GM23338 (cell line): ENCODE measurements around the gene SLC4A8. TPM values are rescaled to one million over a fixed set of nuclear protein-coding genes. Genes with fewer than 3 reads are reported as not detected.
A peak's percentile ranks its signal among the peaks of the same experiment; 100 is the strongest.

Experiments used
- ATAC-seq: fragments of 200-7000 bp; cut with Tn5 transposase; 3 replicates; pipeline ENCODE4 v1.9.1; 2020
- DNase-seq: peaks from one replicate; pipeline ENCODE4 v3.0.0-alpha.2; 2015; ENCODE audit warnings: low spot score
- H2AFZ ChIP-seq: fragments of 200-600 bp; sonication (generic); 2 replicates; pipeline ENCODE4 v1.8.0; 2016; ENCODE audit warnings: antibody characterized with exemption, mild to moderate bottlenecking, moderate library complexity
- H3F3A ChIP-seq: fragments of 200-600 bp; sonication (generic); replicated peaks from 2 replicates; pipeline ENCODE4 v1.8.0; 2017; ENCODE audit warnings: antibody characterized with exemption, mixed run types, low read depth
- H3K27ac ChIP-seq: fragments of 200-600 bp; sonication (generic); 2 replicates; pipeline ENCODE4 v1.6.1; 2016; ENCODE audit warnings: low read depth
- H3K27me3 ChIP-seq: fragments of 200-600 bp; sonication (generic); 2 replicates; pipeline ENCODE4 v1.8.0; 2016; ENCODE audit warnings: mild to moderate bottlenecking, mixed run types, moderate library complexity; ENCODE audit not compliant: insufficient read depth
- H3K36me3 ChIP-seq: fragments of 200-600 bp; sonication (generic); 2 replicates; pipeline ENCODE4 v1.8.0; 2016; ENCODE audit warnings: mild to moderate bottlenecking; ENCODE audit not compliant: insufficient read depth
- H3K4me1 ChIP-seq: fragments of 200-600 bp; sonication (generic); 2 replicates; pipeline ENCODE4 v1.8.0; 2016; ENCODE audit warnings: mild to moderate bottlenecking, moderate library complexity; ENCODE audit not compliant: insufficient read depth
- H3K4me2 ChIP-seq: fragments of 200-600 bp; sonication (generic); 2 replicates; pipeline ENCODE4 v1.7.1; 2017; ENCODE audit warnings: mixed run types
- H3K4me3 ChIP-seq: fragments of 200-600 bp; sonication (generic); 2 replicates; pipeline ENCODE4 v1.6.1; 2016; ENCODE audit warnings: mixed run types
- H3K79me2 ChIP-seq: fragments of 200-600 bp; sonication (generic); replicated peaks from 2 replicates; pipeline ENCODE4 v1.8.0; 2017; ENCODE audit warnings: mild to moderate bottlenecking; ENCODE audit not compliant: insufficient read depth
- H3K9me2 ChIP-seq: fragments of 200-600 bp; sonication (generic); 2 replicates; pipeline ENCODE4 v1.8.0; 2017; ENCODE audit not compliant: insufficient read depth
- H4K20me1 ChIP-seq: fragments of 200-600 bp; sonication (generic); replicated peaks from 2 replicates; pipeline ENCODE4 v1.8.0; 2017; ENCODE audit warnings: mild to moderate bottlenecking; ENCODE audit not compliant: insufficient read depth
- H3K27ac Mint-ChIP-seq: 2 replicates; pipeline ENCODE4 v1.8.0; 2020; ENCODE audit warnings: inconsistent platforms, mild to moderate bottlenecking, moderate library complexity, mixed read lengths
- H3K27me3 Mint-ChIP-seq: 3 replicates; pipeline ENCODE4 v1.8.0; 2022; ENCODE audit warnings: low read depth, mild to moderate bottlenecking, moderate library complexity, mixed read lengths, inconsistent platforms; ENCODE audit not compliant: insufficient read depth, poor library complexity
- H3K36me3 Mint-ChIP-seq: 3 replicates; pipeline ENCODE4 v1.8.0; 2021; ENCODE audit warnings: low read depth, mild to moderate bottlenecking, inconsistent platforms, moderate library complexity, mixed read lengths
- H3K4me1 Mint-ChIP-seq: 3 replicates; pipeline ENCODE4 v1.8.0; 2020; ENCODE audit warnings: mild to moderate bottlenecking, inconsistent platforms, mixed read lengths
- H3K4me3 Mint-ChIP-seq: 3 replicates; pipeline ENCODE4 v1.8.0; 2021; ENCODE audit warnings: moderate library complexity, mild to moderate bottlenecking, inconsistent platforms, mixed read lengths
- H3K9me3 Mint-ChIP-seq: 3 replicates; pipeline ENCODE4 v1.8.0; 2020; ENCODE audit warnings: moderate library complexity, mild to moderate bottlenecking, inconsistent platforms, mixed read lengths
- CREB1 ChIP-seq: fragments of 250-450 bp; sonication (Bioruptor Pico); IDR thresholded peaks from 2 replicates; pipeline ENCODE4 v1.5.0; 2020; ENCODE audit warnings: low read depth, mild to moderate bottlenecking, moderate library complexity
- CTCF ChIP-seq, 2 experiments: fragments of 200-600 bp in 1 of 2; sonication (generic) in 1 of 2; conservative IDR thresholded peaks; 2 replicates each; pipeline versions ENCODE4 v1.5.1 to v1.6.1; 2016 to 2017; ENCODE audit warnings: antibody characterized with exemption in 2 of 2, low read depth in 2 of 2, mild to moderate bottlenecking in 2 of 2, moderate library complexity in 1 of 2
- ETS1 ChIP-seq: IDR thresholded peaks from 2 replicates; pipeline ENCODE4 v1.6.1; 2016; ENCODE audit warnings: antibody characterized with exemption
- EZH2 ChIP-seq: fragments of 200-600 bp; sonication (generic); IDR thresholded peaks from one replicate; pipeline ENCODE4 v1.8.0; 2017; ENCODE audit warnings: antibody characterized with exemption, mild to moderate bottlenecking, low read depth; ENCODE audit not compliant: unreplicated experiment
- EZH2phosphoT487 ChIP-seq: fragments of 200-600 bp; sonication (generic); IDR thresholded peaks from one replicate; pipeline ENCODE4 v1.8.1; 2018; ENCODE audit warnings: antibody characterized with exemption; ENCODE audit not compliant: unreplicated experiment
- JUNB ChIP-seq: IDR thresholded peaks from one replicate; pipeline ENCODE4 v1.6.1; 2016; ENCODE audit warnings: antibody characterized with exemption; ENCODE audit not compliant: unreplicated experiment
- NANOG ChIP-seq: IDR thresholded peaks from 2 replicates; pipeline ENCODE4 v1.6.1; 2016; ENCODE audit warnings: antibody characterized with exemption, borderline replicate concordance
- POLR2AphosphoS5 ChIP-seq: IDR thresholded peaks from 2 replicates; pipeline ENCODE4 v1.6.1; 2016; ENCODE audit warnings: antibody characterized with exemption, low read depth
- STAT1 ChIP-seq: IDR thresholded peaks from one replicate; pipeline ENCODE4 v1.6.1; 2016; ENCODE audit warnings: antibody characterized with exemption; ENCODE audit not compliant: unreplicated experiment
- ZNF114 ChIP-seq: fragments of 250-450 bp; sonication (Bioruptor Pico); IDR thresholded peaks from 2 replicates; pipeline ENCODE4 v1.5.0; 2020; ENCODE audit warnings: mild to moderate bottlenecking, moderate library complexity
- ZNF331 ChIP-seq: fragments of 250-450 bp; sonication (Bioruptor Pico); IDR thresholded peaks from 2 replicates; pipeline ENCODE4 v1.5.0; 2020; ENCODE audit warnings: low read depth, mild to moderate bottlenecking, moderate library complexity
- ZNF462 ChIP-seq: fragments of 250-450 bp; sonication (Bioruptor Pico); IDR thresholded peaks from 2 replicates; pipeline ENCODE4 v1.5.0; 2020; ENCODE audit warnings: mild to moderate bottlenecking, moderate library complexity
- polyA plus RNA-seq: library from polyadenylated mRNA; unstranded; fragments of >200 nt; fragmentation: Nextera tagmentation; extraction: Ambion mirVana; gene quantifications from 2 replicates; pipeline ENCODE4 v1.2.1, GENCODE V29; 2016
- total RNA-seq: library from RNA; depleted of rRNA; stranded (reverse); fragments of >200 nt; shearing (Covaris generic); gene quantifications from 2 replicates; pipeline ENCODE4 v1.2.3, GENCODE V29; 2014
- TF ChIP-seq, protein P1 (sequence below): IDR thresholded peaks from one replicate; pipeline ENCODE4 v1.6.1; 2018; ENCODE audit warnings: antibody characterized with exemption; ENCODE audit not compliant: unreplicated experiment

SLC4A8 gene
- total and polyA plus RNA-seq, 2 experiments from 2014 or later: 7.6 to 9.2 TPM

GRCh38 chr12:51390457-51390856 is 34.2 kb upstream of the SLC4A8 start (continued):
- TF ChIP-seq ZNF462: no peak
- no peak for TF ChIP-seq CTCF (conservative IDR thresholded peaks at IDR 0.05; ENCODE audit: low read depth in 2 of 2)

GRCh38 chr12:51390891-51391282 is 33.7 kb upstream of the SLC4A8 start:
- no peaks in the 10 kb centered on the region; the same call in 1 of the 2 replicates for H3K9me2 ChIP-seq
- H3K27ac ChIP-seq: peak overlapping the region; percentile 95
- H3K4me1 ChIP-seq: peaks cover 35% of the 10 kb centered on the region
- peak overlapping the region; percentile 99 for H3K4me2 ChIP-seq
- peaks cover 21% of the 10 kb centered on the region for H3F3A ChIP-seq
- H3K36me3 ChIP-seq: no peaks in the 10 kb centered on the region
- peak overlapping the region; percentile 92 for H3K4me3 Mint-ChIP-seq
- peaks cover 12% of the 10 kb centered on the region for H3K79me2 ChIP-seq
- H3K27me3 ChIP-seq: no peaks in the 10 kb centered on the region
- peak overlapping the region; percentile 97 for H3K4me3 ChIP-seq
- H3K27ac Mint-ChIP-seq: peak overlapping the region; percentile 45
- peaks cover 39% of the 10 kb centered on the region for H3K27me3 Mint-ChIP-seq
- peak; percentile 39; the same call in 2 of the 3 replicates for ATAC-seq
- peaks cover 47% of the 10 kb centered on the region for H3K4me1 Mint-ChIP-seq
- H2AFZ ChIP-seq: peak overlapping the region; percentile 84
- H3K9me3 Mint-ChIP-seq: no peaks in the 10 kb centered on the region
- no peaks in the 10 kb centered on the region; the same call in 1 of the 2 replicates for H4K20me1 ChIP-seq
- H3K36me3 Mint-ChIP-seq: peaks cover 6% of the 10 kb centered on the region; the same call in 2 of the 3 replicates
- no peak for DNase-seq
- no peak for TF ChIP-seq NANOG
- no peak for TF ChIP-seq EZH2
- TF ChIP-seq ZNF114 (CRISPR knock-in tag): no peak
- TF ChIP-seq, protein P1, sequence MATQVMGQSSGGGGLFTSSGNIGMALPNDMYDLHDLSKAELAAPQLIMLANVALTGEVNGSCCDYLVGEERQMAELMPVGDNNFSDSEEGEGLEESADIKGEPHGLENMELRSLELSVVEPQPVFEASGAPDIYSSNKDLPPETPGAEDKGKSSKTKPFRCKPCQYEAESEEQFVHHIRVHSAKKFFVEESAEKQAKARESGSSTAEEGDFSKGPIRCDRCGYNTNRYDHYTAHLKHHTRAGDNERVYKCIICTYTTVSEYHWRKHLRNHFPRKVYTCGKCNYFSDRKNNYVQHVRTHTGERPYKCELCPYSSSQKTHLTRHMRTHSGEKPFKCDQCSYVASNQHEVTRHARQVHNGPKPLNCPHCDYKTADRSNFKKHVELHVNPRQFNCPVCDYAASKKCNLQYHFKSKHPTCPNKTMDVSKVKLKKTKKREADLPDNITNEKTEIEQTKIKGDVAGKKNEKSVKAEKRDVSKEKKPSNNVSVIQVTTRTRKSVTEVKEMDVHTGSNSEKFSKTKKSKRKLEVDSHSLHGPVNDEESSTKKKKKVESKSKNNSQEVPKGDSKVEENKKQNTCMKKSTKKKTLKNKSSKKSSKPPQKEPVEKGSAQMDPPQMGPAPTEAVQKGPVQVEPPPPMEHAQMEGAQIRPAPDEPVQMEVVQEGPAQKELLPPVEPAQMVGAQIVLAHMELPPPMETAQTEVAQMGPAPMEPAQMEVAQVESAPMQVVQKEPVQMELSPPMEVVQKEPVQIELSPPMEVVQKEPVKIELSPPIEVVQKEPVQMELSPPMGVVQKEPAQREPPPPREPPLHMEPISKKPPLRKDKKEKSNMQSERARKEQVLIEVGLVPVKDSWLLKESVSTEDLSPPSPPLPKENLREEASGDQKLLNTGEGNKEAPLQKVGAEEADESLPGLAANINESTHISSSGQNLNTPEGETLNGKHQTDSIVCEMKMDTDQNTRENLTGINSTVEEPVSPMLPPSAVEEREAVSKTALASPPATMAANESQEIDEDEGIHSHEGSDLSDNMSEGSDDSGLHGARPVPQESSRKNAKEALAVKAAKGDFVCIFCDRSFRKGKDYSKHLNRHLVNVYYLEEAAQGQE: no peak
- TF ChIP-seq STAT1: no peak
- TF ChIP-seq JUNB: no peak
- no peak for TF ChIP-seq ZNF331 (CRISPR knock-in tag)
- TF ChIP-seq ETS1: no peak
- TF ChIP-seq EZH2phosphoT487: no peak
- TF ChIP-seq CREB1 (CRISPR knock-in tag): no peak
- TF ChIP-seq POLR2AphosphoS5: no peak
